HEK293T (cell line): ENCODE results near the gene JADE1.

ENCODE experiments used
- ARNT ChIP-seq: fragments of 450-650 bp; IDR thresholded peaks from 2 replicates; pipeline ENCODE4 v1.6.1; 2017; ENCODE audit warnings: mild to moderate bottlenecking
- ELF4 ChIP-seq: fragments of 450-650 bp; IDR thresholded peaks from 2 replicates; pipeline ENCODE4 v1.6.1; 2017; ENCODE audit warnings: antibody characterized with exemption
- FOXK2 ChIP-seq: fragments of 450-650 bp; IDR thresholded peaks from 2 replicates; pipeline ENCODE4 v1.6.1; 2016; ENCODE audit warnings: mild to moderate bottlenecking
- FOXM1 ChIP-seq: fragments of 450-650 bp; IDR thresholded peaks from 2 replicates; pipeline ENCODE4 v1.6.1; 2017; ENCODE audit warnings: mild to moderate bottlenecking, borderline replicate concordance
- HDGF ChIP-seq: fragments of 450-650 bp; IDR thresholded peaks from 2 replicates; pipeline ENCODE4 v1.6.1; 2017; ENCODE audit warnings: antibody characterized with exemption, borderline replicate concordance
- SP1 ChIP-seq: fragments of 450-650 bp; IDR thresholded peaks from 2 replicates; pipeline ENCODE4 v1.6.1; 2017
- TF ChIP-seq, protein P1 (sequence below): fragments of 450-650 bp; IDR thresholded peaks from 2 replicates; pipeline ENCODE4 v1.6.1; 2016

GRCh38 chr4:128769011-128769410 is 40.5 kb upstream of the JADE1 start:
- no peak for TF ChIP-seq SP1
- TF ChIP-seq ELF4: no peak
- TF ChIP-seq, protein P1, sequence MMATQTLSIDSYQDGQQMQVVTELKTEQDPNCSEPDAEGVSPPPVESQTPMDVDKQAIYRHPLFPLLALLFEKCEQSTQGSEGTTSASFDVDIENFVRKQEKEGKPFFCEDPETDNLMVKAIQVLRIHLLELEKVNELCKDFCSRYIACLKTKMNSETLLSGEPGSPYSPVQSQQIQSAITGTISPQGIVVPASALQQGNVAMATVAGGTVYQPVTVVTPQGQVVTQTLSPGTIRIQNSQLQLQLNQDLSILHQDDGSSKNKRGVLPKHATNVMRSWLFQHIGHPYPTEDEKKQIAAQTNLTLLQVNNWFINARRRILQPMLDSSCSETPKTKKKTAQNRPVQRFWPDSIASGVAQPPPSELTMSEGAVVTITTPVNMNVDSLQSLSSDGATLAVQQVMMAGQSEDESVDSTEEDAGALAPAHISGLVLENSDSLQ: no peak
- no peak for TF ChIP-seq FOXM1
- TF ChIP-seq HDGF: no peak
- TF ChIP-seq FOXK2: no peak
- no peak for TF ChIP-seq ARNT
